Measurements from ENCODE around the gene ARIH2. TPM values are rescaled to one million over a fixed set of nuclear protein-coding genes. Genes with fewer than 3 reads are reported as not detected.
A peak's percentile ranks its signal among the peaks of the same experiment; 100 is the strongest.

The ARIH2 gene
- total and polyA plus RNA-seq, 9 of the 15 experiments (the other 6 are each of a cell fraction or from before 2014, with no cell fraction given) = 27.0 to 120 (median 108) TPM

GRCh38 chr3:49013738-49014660, 95.4 kb downstream of the ARIH2 start (continued):
- TF ChIP-seq CREBBP (IDR thresholded peaks at IDR 0.05; ENCODE audit: low read depth, low read length) = no peak
- TF ChIP-seq CXXC5 (CRISPR knock-in tag; IDR thresholded peaks at IDR 0.05) = no peak
- peak; percentile 89 for TF ChIP-seq CTCFL (IDR thresholded peaks at IDR 0.05; ENCODE audit: borderline replicate concordance, insufficient read depth, low read depth, low read length, poor library complexity, severe bottlenecking)
- TF ChIP-seq E2F8 (IDR thresholded peaks at IDR 0.05; ENCODE audit: low read depth, partially characterized antibody) = no peak
